SU-DHL-6 (cell line): ENCODE data around the gene CADM2.

Source experiments
- H2AFZ ChIP-seq: fragments of 200-600 bp; sonication (generic); 2 replicates; pipeline ENCODE4 v1.6.1; 2014; ENCODE audit warnings: low read depth, mild to moderate bottlenecking, moderate library complexity, mixed read lengths, antibody characterized with exemption, low read length; ENCODE audit not compliant: severe bottlenecking
- H3F3A ChIP-seq: fragments of 200-600 bp; shearing (Covaris generic); 2 replicates; pipeline ENCODE4 v1.6.0; 2016; ENCODE audit warnings: antibody characterized with exemption, mild to moderate bottlenecking; ENCODE audit not compliant: insufficient read depth
- H3K27ac ChIP-seq: fragments of 200-600 bp; sonication (generic); 2 replicates; pipeline ENCODE4 v1.5.1; 2016; ENCODE audit warnings: low read depth, mild to moderate bottlenecking, low read length, moderate library complexity, mixed read lengths
- H3K27me3 ChIP-seq: fragments of 200-600 bp; sonication (generic), shearing (Covaris generic); 2 replicates; pipeline ENCODE4 v1.6.0; 2014; ENCODE audit warnings: mild to moderate bottlenecking, low read length
- H3K36me3 ChIP-seq: fragments of 200-600 bp; sonication (generic); 2 replicates; pipeline ENCODE4 v1.6.1; 2014; ENCODE audit warnings: mild to moderate bottlenecking, low read length, mixed read lengths
- H3K4me2 ChIP-seq: fragments of 300-600, 200-600 bp; shearing (Covaris generic), sonication (generic); 2 replicates; pipeline ENCODE4 v1.6.0; 2014; ENCODE audit warnings: low read length, low read depth, mild to moderate bottlenecking; ENCODE audit not compliant: poor library complexity, severe bottlenecking
- H3K4me3 ChIP-seq: fragments of 200-600 bp; sonication (generic); 2 replicates; pipeline ENCODE4 v1.5.1; 2014; ENCODE audit warnings: antibody characterized with exemption, low read length, mild to moderate bottlenecking, mixed read lengths; ENCODE audit not compliant: insufficient read depth, poor library complexity, severe bottlenecking
- H3K79me2 ChIP-seq: fragments of 200-600 bp; sonication (generic); 2 replicates; pipeline ENCODE4 v1.6.1; 2014; ENCODE audit warnings: mild to moderate bottlenecking, low read length, moderate library complexity; ENCODE audit not compliant: insufficient read depth
- H3K9ac ChIP-seq: fragments of 200-600 bp; sonication (generic); 2 replicates; pipeline ENCODE4 v1.7.0; 2014; ENCODE audit warnings: mild to moderate bottlenecking, low read length
- H3K9me2 ChIP-seq: fragments of 200-600 bp; sonication (generic); replicated peaks from 2 replicates; pipeline ENCODE4 v1.6.1; 2014; ENCODE audit warnings: low read length; ENCODE audit not compliant: insufficient read depth
- H3K9me3 ChIP-seq: fragments of 200-600 bp; sonication (generic); 2 replicates; pipeline ENCODE4 v1.6.1; 2014; ENCODE audit warnings: low read length, mixed read lengths; ENCODE audit not compliant: insufficient read depth
- H4K20me1 ChIP-seq: fragments of 200-600 bp; sonication (generic); 2 replicates; pipeline ENCODE4 v1.6.1; 2014; ENCODE audit warnings: low read depth, mild to moderate bottlenecking, antibody characterized with exemption, low read length, moderate library complexity, mixed read lengths
- CTCF ChIP-seq: fragments of 200-600 bp; sonication (generic); IDR thresholded peaks from one replicate; pipeline ENCODE4 v1.5.1; 2017; ENCODE audit warnings: antibody characterized with exemption, mild to moderate bottlenecking, low read length, moderate library complexity; ENCODE audit not compliant: insufficient read depth, poor library complexity, severe bottlenecking
- EZH2phosphoT487 ChIP-seq: fragments of 200-600 bp; sonication (generic), shearing (Covaris generic); conservative IDR thresholded peaks from 2 replicates; pipeline ENCODE4 v1.6.1; 2018; ENCODE audit warnings: mild to moderate bottlenecking, antibody characterized with exemption, low read length, moderate library complexity, mixed read lengths

The CADM2 gene

GRCh38 chr3:84960581-84960980, 1.8 kb downstream of the CADM2 start:
- Histone ChIP-seq H3K9me2 (no peaks in the 10 kb centered on the region), H2AFZ (no peak overlapping the region), H3K9ac (no peak overlapping the region), H4K20me1 (no peaks in the 10 kb centered on the region), H3K27me3 (no peaks in the 10 kb centered on the region), H3K36me3 (no peaks in the 10 kb centered on the region), H3K79me2 (no peaks in the 10 kb centered on the region), H3K9me3 (no peaks in the 10 kb centered on the region), H3K27ac (no peak overlapping the region), H3K4me2 (no peak overlapping the region), H3F3A (no peaks in the 10 kb centered on the region), H3K4me3 (no peak overlapping the region)
- TF ChIP-seq EZH2phosphoT487 (no peak), CTCF (no peak)

GRCh38 chr3:84961011-84961410, 2.2 kb downstream of the CADM2 start:
- H3K4me3 ChIP-seq, result no peak overlapping the region
- no peaks in the 10 kb centered on the region for H3K9me2 ChIP-seq
- H4K20me1 ChIP-seq, result no peaks in the 10 kb centered on the region
- H3K27me3 ChIP-seq, result no peaks in the 10 kb centered on the region
- H3K4me2 ChIP-seq, result no peak overlapping the region
- TF ChIP-seq EZH2phosphoT487 (no peak), CTCF (no peak)
- H3K36me3 ChIP-seq, result no peaks in the 10 kb centered on the region
- H3K9ac ChIP-seq, result no peak overlapping the region
- no peaks in the 10 kb centered on the region for H3K79me2 ChIP-seq
- H3F3A ChIP-seq, result no peaks in the 10 kb centered on the region
- no peaks in the 10 kb centered on the region for H3K9me3 ChIP-seq
- no peak overlapping the region for H2AFZ ChIP-seq
- no peak overlapping the region for H3K27ac ChIP-seq

- Histone ChIP-seq H2AFZ (no peak overlapping the region), H4K20me1 (no peaks in the 10 kb centered on the region), H3K27me3 (no peaks in the 10 kb centered on the region), H3K27ac (no peak overlapping the region), H3K79me2 (no peaks in the 10 kb centered on the region), H3K9me3 (no peaks in the 10 kb centered on the region), H3K9ac (no peak overlapping the region), H3F3A (no peaks in the 10 kb centered on the region), H3K4me2 (no peak overlapping the region), H3K9me2 (no peaks in the 10 kb centered on the region), H3K4me3 (no peak overlapping the region), H3K36me3 (no peaks in the 10 kb centered on the region)
- TF ChIP-seq EZH2phosphoT487 (no peak), CTCF (no peak)
Observed at GRCh38 chr3:84961521-84962255, 2.9 kb downstream of the CADM2 start.
